NK-92 treated with Interleukin-12 subunit alpha and Interleukin-12 subunit beta, amount 100 ng/mL, for 24 hours (cell line): ENCODE measurements around the gene TAF7L.
"Not testable (repeated sequence)": the region's sequence is repeated elsewhere in the genome, so short reads cannot be mapped to it uniquely, and the experiment has no call there.

Experiments
- DNase-seq: peaks from one replicate; lab custom pipeline; 2025; lab: John Stamatoyannopoulos, UW

The TAF7L gene

GRCh38 chrX:101290957-101291603, at the start of gene TAF7L:
Gene TAF7L, minus strand, starts transcription at chrX:101291334. Its CDS starts 3,791 bp downstream, at chrX:101287543.
- no peak for DNase-seq

GRCh38 chrX:101337776-101338271, 46.7 kb upstream of the TAF7L start:
- DNase-seq = no peak

GRCh38 chrX:101334310-101334709, 43.2 kb upstream of the TAF7L start:
- not testable (repeated sequence) for DNase-seq

GRCh38 chrX:101326600-101326999, 35.5 kb upstream of the TAF7L start:
- DNase-seq = not testable (repeated sequence)

- DNase-seq = no peak
Observed at GRCh38 chrX:101303790-101304189, 12.7 kb upstream of the TAF7L start.

GRCh38 chrX:101295603-101296002, 4.5 kb upstream of the TAF7L start:
- not testable (repeated sequence) for DNase-seq

- DNase-seq = no peak
Observed at GRCh38 chrX:101287402-101287801, 3.7 kb downstream of the TAF7L start.

GRCh38 chrX:101276238-101276637, 14.9 kb downstream of the TAF7L start:
- no peak for DNase-seq

GRCh38 chrX:101274198-101274597, 16.9 kb downstream of the TAF7L start:
- DNase-seq = no peak

- DNase-seq = no peak
Observed at GRCh38 chrX:101265869-101266428, 25.2 kb downstream of the TAF7L start.

GRCh38 chrX:101263766-101264165, 27.4 kb downstream of the TAF7L start:
- no peak for DNase-seq

GRCh38 chrX:101262590-101262989, 28.5 kb downstream of the TAF7L start:
- no peak for DNase-seq

- no peak for DNase-seq
Observed at GRCh38 chrX:101260435-101260834, 30.7 kb downstream of the TAF7L start.

- no peak for DNase-seq
Observed at GRCh38 chrX:101258259-101258581, 32.9 kb downstream of the TAF7L start.

GRCh38 chrX:101257448-101258258, 33.5 kb downstream of the TAF7L start:
- DNase-seq = no peak

- DNase-seq = no peak
Observed at GRCh38 chrX:101252634-101253033, 38.5 kb downstream of the TAF7L start.

GRCh38 chrX:101241531-101241930, 49.6 kb downstream of the TAF7L start:
- no peak for DNase-seq

GRCh38 chrX:101237041-101237440, 54.1 kb downstream of the TAF7L start:
- DNase-seq = no peak

- no peak for DNase-seq
Observed at GRCh38 chrX:101232316-101232715, 58.8 kb downstream of the TAF7L start.

GRCh38 chrX:101231080-101231479, 60.1 kb downstream of the TAF7L start:
- no peak for DNase-seq

GRCh38 chrX:101230636-101231035, 60.5 kb downstream of the TAF7L start:
- no peak for DNase-seq

- no peak for DNase-seq
Observed at GRCh38 chrX:101229170-101229569, 62.0 kb downstream of the TAF7L start.

- no peak for DNase-seq
Observed at GRCh38 chrX:101223226-101223625, 67.9 kb downstream of the TAF7L start.
